CD14-positive monocyte (primary cell): ENCODE data around the gene TMEM187. TPM values are rescaled to one million over a fixed set of nuclear protein-coding genes. Genes with fewer than 3 reads are reported as not detected.

Experiments
- DNase-seq, 3 donors: peaks; one replicate each; pipeline ENCODE4 v3.0.0-alpha.2; 2011 to 2022
- H2AFZ ChIP-seq: 2 replicates; pipeline ENCODE4 v1.6.0; 2012; ENCODE audit warnings: mild to moderate bottlenecking, low read depth, low read length, inconsistent platforms; ENCODE audit not compliant: insufficient read depth, poor library complexity, severe bottlenecking
- H3K27ac ChIP-seq, 2 donors: 1 replicate in 1 of 2; 2 replicates in 1 of 2; pipeline ENCODE4 v1.5.1; 2012 to 2013; ENCODE audit warnings: low read length in 2 of 2, control low read depth in 1 of 2, inconsistent platforms in 1 of 2, low read depth in 1 of 2, mild to moderate bottlenecking in 1 of 2
- H3K27me3 ChIP-seq, 2 donors: one replicate each; pipeline versions ENCODE4 v1.6.0 to v1.6.1; 2011 to 2013; ENCODE audit warnings: low read length in 2 of 2; ENCODE audit not compliant: control insufficient read depth in 2 of 2, insufficient read depth in 2 of 2
- H3K36me3 ChIP-seq, 2 donors: replicated peaks in 1 of 2; 1 replicate in 1 of 2; 2 replicates in 1 of 2; pipeline versions ENCODE4 v1.5.1 to v1.6.1; 2012 to 2013; ENCODE audit warnings: low read length in 2 of 2, control low read depth in 1 of 2, inconsistent platforms in 1 of 2, mild to moderate bottlenecking in 1 of 2; ENCODE audit not compliant: insufficient read depth in 2 of 2, control insufficient read depth in 1 of 2
- H3K4me1 ChIP-seq, 2 donors: 1 replicate in 1 of 2; 2 replicates in 1 of 2; pipeline versions ENCODE4 v1.5.1 to v1.6.1; 2012 to 2013; ENCODE audit warnings: low read length in 2 of 2, control low read depth in 1 of 2, inconsistent platforms in 1 of 2, mild to moderate bottlenecking in 1 of 2, moderate library complexity in 1 of 2; ENCODE audit not compliant: insufficient read depth in 2 of 2, control insufficient read depth in 1 of 2
- H3K4me2 ChIP-seq: replicated peaks from 2 replicates; pipeline ENCODE3; 2012; ENCODE audit warnings: low read length, moderate library complexity, mild to moderate bottlenecking; ENCODE audit not compliant: poor library complexity, severe bottlenecking; ENCODE audit errors: extremely low read depth
- H3K4me3 ChIP-seq, 3 experiments: fragments of 200-600 bp in 1 of 3; sonication (generic) in 1 of 3; replicated peaks in 1 of 3; 1 replicate in 2 of 3; 2 replicates in 1 of 3; pipeline ENCODE4 v1.5.1; 2011 to 2013; ENCODE audit warnings: low read length in 3 of 3, mild to moderate bottlenecking in 3 of 3, control low read depth in 2 of 3, low read depth in 2 of 3, inconsistent platforms in 1 of 3, moderate library complexity in 1 of 3
- H3K79me2 ChIP-seq: 2 replicates; pipeline ENCODE4 v1.6.0; 2012; ENCODE audit warnings: mild to moderate bottlenecking, control low read depth, inconsistent platforms, low read length, moderate library complexity; ENCODE audit not compliant: insufficient read depth
- H3K9ac ChIP-seq: 2 replicates; pipeline ENCODE4 v1.6.0; 2017; ENCODE audit warnings: low read length, mild to moderate bottlenecking; ENCODE audit not compliant: insufficient read depth, poor library complexity, severe bottlenecking
- H3K9me3 ChIP-seq, 2 donors: replicated peaks in 1 of 2; 1 replicate in 1 of 2; 2 replicates in 1 of 2; pipeline versions ENCODE4 v1.5.1 to v1.6.1; 2012 to 2013; ENCODE audit warnings: low read length in 2 of 2, control low read depth in 1 of 2; ENCODE audit not compliant: control insufficient read depth in 1 of 2, insufficient read depth in 1 of 2
- H4K20me1 ChIP-seq: 2 replicates; pipeline ENCODE4 v1.6.0; 2012; ENCODE audit warnings: mild to moderate bottlenecking, low read length, control low read depth, moderate library complexity; ENCODE audit not compliant: insufficient read depth
- H3K27ac Mint-ChIP-seq, 7 donors: one replicate each; pipeline ENCODE4 v1.8.0; 2020; ENCODE audit warnings: mild to moderate bottlenecking in 7 of 7, mixed read lengths in 7 of 7, moderate library complexity in 6 of 7, inconsistent platforms in 2 of 7
- H3K27me3 Mint-ChIP-seq, 3 donors: one replicate each; pipeline ENCODE4 v1.8.0; 2021 to 2022; ENCODE audit warnings: low read depth in 3 of 3, mild to moderate bottlenecking in 3 of 3, mixed read lengths in 3 of 3, moderate library complexity in 3 of 3, inconsistent platforms in 1 of 3
- H3K36me3 Mint-ChIP-seq, 2 donors: one replicate each; pipeline ENCODE4 v1.8.0; 2020; ENCODE audit warnings: mixed read lengths in 2 of 2, inconsistent platforms in 1 of 2, mild to moderate bottlenecking in 1 of 2
- H3K4me1 Mint-ChIP-seq: one replicate; pipeline ENCODE4 v1.8.0; 2020; ENCODE audit warnings: mild to moderate bottlenecking, mixed read lengths
- H3K4me3 Mint-ChIP-seq, 2 donors: one replicate each; pipeline ENCODE4 v1.8.0; 2020; ENCODE audit warnings: mild to moderate bottlenecking in 2 of 2, mixed read lengths in 2 of 2, moderate library complexity in 1 of 2
- H3K9me3 Mint-ChIP-seq, 7 donors: one replicate each; pipeline ENCODE4 v1.8.0; 2020 to 2022; ENCODE audit warnings: mixed read lengths in 7 of 7, mild to moderate bottlenecking in 6 of 7, moderate library complexity in 6 of 7, inconsistent platforms in 2 of 7
- WGBS: methylation state at CpG from one replicate; pipeline ENCODE4 v1.1.5; 2013; ENCODE audit warnings: missing lambda C conversion rate; ENCODE audit not compliant: insufficient coverage; 5-methylcytosine and 5-hydroxymethylcytosine counted together
- intact Hi-C, 2 donors: fragments of 100-400 bp; cut with micrococcal nuclease; formaldehyde crosslinking; loops; one replicate each; pipeline versions ENCODE4 v1.15.0 to v1.15.1; 2023
- polyA plus RNA-seq, 3 donors: library from polyadenylated mRNA; depleted of rRNA in 1 of 3; unstranded in 2 of 3; stranded (reverse) in 1 of 3; fragments of 300-500 nt in 2 of 3; fragments of >200 nt in 1 of 3; fragmentation: Illumina TruSeq in 2 of 3; gene quantifications; 1 replicate in 2 of 3; 2 replicates in 1 of 3; pipeline ENCODE4 v1.2.3, GENCODE V29; 2012 to 2021
- TF ChIP-seq, protein P1 (sequence below): fragments of 200-600 bp; IDR thresholded peaks from one replicate; pipeline ENCODE4 v1.8.0; 2022; ENCODE audit warnings: antibody characterized with exemption, mild to moderate bottlenecking

TMEM187 gene
- polyA plus RNA-seq, 3 donors, result 2.8 to 10.3 (median 4.9) TPM

DNA sequence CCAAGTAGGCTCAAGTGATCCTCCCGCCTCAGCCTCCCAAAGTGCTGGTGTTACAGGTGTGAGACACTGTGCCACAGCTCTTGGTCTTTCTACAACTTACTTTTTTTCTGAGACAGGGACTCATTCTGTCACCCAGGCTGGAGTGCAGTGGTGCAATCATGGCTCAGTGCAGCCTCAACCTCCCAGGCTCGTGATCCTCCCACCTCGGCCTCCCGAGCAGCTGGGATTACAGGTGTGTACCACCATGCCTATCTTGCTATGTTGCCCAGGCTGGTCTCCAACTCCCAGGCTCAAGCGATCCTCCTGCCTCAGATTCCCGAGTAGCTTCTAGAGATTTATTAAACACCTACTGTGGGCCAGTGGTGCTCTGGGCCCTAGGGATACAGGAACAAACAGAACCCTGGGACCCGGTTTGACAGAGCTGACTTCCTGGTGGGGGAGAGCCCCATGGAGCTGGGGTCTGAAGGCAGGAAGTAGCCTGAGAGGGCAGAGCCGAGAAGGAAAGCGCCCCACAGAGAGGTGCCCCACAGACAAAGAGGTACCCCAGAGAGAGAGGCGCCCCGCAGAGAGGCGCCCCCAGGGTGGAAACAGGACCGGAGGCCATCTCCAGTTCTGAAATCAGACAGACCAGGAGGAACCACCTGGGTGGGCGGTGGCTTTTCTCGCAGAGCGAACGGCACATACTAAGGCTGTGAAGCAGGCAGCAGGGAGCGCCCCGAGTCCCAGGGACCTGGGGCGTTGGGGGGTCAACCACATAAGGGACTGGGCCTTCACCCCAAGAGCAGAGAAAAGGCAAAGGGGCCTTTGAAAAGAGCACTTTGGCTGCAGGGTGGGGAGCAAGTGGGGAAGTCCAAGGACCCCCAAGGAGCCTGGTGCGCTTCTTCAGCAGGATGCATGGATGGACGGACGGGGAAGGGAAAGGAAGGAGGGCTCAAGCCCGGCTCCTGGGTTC lies 42.2 kb downstream of the TMEM187 start:
- H3K27ac Mint-ChIP-seq, result peak overlapping the region; percentile 62 to 80 (median 70)
- peaks cover 50% of the 10 kb centered on the region for H3K79me2 ChIP-seq
- 86% methylated on average over 7 of the region's 24 CpGs for WGBS
- H3K4me2 ChIP-seq, result no peak overlapping the region
- peaks cover 66% of the 10 kb centered on the region for H4K20me1 ChIP-seq
- TF ChIP-seq, protein P1, sequence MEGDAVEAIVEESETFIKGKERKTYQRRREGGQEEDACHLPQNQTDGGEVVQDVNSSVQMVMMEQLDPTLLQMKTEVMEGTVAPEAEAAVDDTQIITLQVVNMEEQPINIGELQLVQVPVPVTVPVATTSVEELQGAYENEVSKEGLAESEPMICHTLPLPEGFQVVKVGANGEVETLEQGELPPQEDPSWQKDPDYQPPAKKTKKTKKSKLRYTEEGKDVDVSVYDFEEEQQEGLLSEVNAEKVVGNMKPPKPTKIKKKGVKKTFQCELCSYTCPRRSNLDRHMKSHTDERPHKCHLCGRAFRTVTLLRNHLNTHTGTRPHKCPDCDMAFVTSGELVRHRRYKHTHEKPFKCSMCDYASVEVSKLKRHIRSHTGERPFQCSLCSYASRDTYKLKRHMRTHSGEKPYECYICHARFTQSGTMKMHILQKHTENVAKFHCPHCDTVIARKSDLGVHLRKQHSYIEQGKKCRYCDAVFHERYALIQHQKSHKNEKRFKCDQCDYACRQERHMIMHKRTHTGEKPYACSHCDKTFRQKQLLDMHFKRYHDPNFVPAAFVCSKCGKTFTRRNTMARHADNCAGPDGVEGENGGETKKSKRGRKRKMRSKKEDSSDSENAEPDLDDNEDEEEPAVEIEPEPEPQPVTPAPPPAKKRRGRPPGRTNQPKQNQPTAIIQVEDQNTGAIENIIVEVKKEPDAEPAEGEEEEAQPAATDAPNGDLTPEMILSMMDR, result no peak
- intact Hi-C loops, result loop anchor here (5.0 to 10.0 kb wide), 3 partner anchors 38 to 80 kb away; partner anchors contain the start of genes HCFC1 (in 1 of the 2), MECP2 (in 1 of the 2) and TMEM187 (in 1 of the 2)
- H3K27ac ChIP-seq, result peak overlapping the region in 1 of 2 donors; percentile 12
- H3K4me1 ChIP-seq, result peaks cover 41 to 50% of the 10 kb centered on the region in 2 donors
- H3K9me3 ChIP-seq, result no peaks in the 10 kb centered on the region
- no peak overlapping the region for H3K4me3 ChIP-seq
- H3K9me3 Mint-ChIP-seq, result peaks cover 0 to 4% (median 0%) of the 10 kb centered on the region in 7 donors
- H3K36me3 Mint-ChIP-seq, result peaks cover 31 to 57% of the 10 kb centered on the region in 2 donors
- H3K4me3 Mint-ChIP-seq, result peak overlapping the region in 1 of 2 donors; percentile 52
- DNase-seq, result no peak
- peaks cover 0 to 45% (median 0%) of the 10 kb centered on the region in 3 donors for H3K27me3 Mint-ChIP-seq
- no peaks in the 10 kb centered on the region for H3K27me3 ChIP-seq
- H3K9ac ChIP-seq, result no peak overlapping the region
- no peak overlapping the region for H2AFZ ChIP-seq
- peaks cover 56 to 58% of the 10 kb centered on the region in 2 donors for H3K36me3 ChIP-seq
- peaks cover 26% of the 10 kb centered on the region for H3K4me1 Mint-ChIP-seq

DNA sequence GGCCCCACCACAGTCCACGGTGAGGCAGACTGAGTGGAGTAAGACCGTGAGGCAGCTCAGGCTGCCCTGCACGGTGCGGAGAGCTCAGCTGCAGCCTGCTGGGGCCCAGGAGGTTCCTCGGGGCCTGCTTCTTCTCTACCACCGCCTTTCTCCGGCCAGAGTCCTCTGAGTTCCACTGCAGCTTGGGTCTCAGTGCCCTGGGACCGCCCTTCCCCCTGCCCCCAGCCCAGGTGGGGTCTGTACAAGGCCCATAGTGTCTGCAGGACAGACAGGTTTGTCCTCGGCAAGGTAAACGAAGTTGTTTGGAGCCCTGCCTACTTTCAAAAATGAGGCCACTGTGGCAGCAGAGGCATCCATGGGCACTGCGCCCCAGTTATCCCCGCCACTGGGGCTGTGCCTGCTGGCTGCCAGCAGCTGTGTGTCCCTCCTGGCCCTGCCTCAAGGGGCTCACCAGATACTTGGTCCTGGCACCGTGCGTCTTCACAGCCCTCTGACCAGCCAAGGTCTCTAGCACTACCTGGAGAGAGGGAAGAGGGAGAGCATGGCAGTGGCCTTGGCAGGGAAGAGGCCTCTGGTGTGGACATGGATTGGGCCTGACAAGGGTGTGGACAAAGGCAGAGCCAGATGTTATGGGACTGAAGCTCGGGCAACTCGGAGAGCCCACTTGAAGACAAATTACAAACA lies 43.2 kb downstream of the TMEM187 start:
- Histone ChIP-seq H3K9ac (no peak overlapping the region), H3K79me2 (peaks cover 50% of the 10 kb centered on the region), H2AFZ (no peak overlapping the region), H3K4me3 (no peak overlapping the region), H3K4me1 (peaks cover 38 to 46% of the 10 kb centered on the region in 2 donors), H3K9me3 (peaks cover 0 to 1% of the 10 kb centered on the region in 2 donors), H3K27me3 (no peaks in the 10 kb centered on the region), H3K4me2 (no peak overlapping the region), H3K36me3 (peaks cover 56 to 58% of the 10 kb centered on the region in 2 donors), H4K20me1 (peaks cover 69% of the 10 kb centered on the region), H3K27ac (no peak overlapping the region)
- peaks cover 0 to 7% (median 0%) of the 10 kb centered on the region in 7 donors for H3K9me3 Mint-ChIP-seq
- peaks cover 23% of the 10 kb centered on the region for H3K4me1 Mint-ChIP-seq
- H3K36me3 Mint-ChIP-seq, result peaks cover 27 to 56% of the 10 kb centered on the region in 2 donors
- peak overlapping the region in 1 of 2 donors; percentile 59 for H3K4me3 Mint-ChIP-seq
- DNase-seq, result no peak
- peaks cover 0 to 44% (median 0%) of the 10 kb centered on the region in 3 donors for H3K27me3 Mint-ChIP-seq
- WGBS, result 91% methylated on average over 6 of the region's 16 CpGs
- intact Hi-C loops, result loop anchor here in 1 of 2 donors (10.0 kb wide), 1 partner anchor 79 kb away; the partner anchor contains the start of gene MECP2
- TF ChIP-seq, protein P1, result no peak
- H3K27ac Mint-ChIP-seq, result peak overlapping the region in 5 of 7 donors; percentile 36 to 86 (median 48)
